GM19468 (cell line): ENCODE results near the gene RAD18.

Experiments used
- ATAC-seq: cut with Tn5 transposase; IDR thresholded peaks from one replicate; pipeline ENCODE4 v1.9.1; 2021; ENCODE audit warnings: mild to moderate bottlenecking, moderate library complexity, moderate number of reproducible peaks; ENCODE audit not compliant: unreplicated experiment; ENCODE audit errors: extremely low read depth

RAD18 gene

DNA sequence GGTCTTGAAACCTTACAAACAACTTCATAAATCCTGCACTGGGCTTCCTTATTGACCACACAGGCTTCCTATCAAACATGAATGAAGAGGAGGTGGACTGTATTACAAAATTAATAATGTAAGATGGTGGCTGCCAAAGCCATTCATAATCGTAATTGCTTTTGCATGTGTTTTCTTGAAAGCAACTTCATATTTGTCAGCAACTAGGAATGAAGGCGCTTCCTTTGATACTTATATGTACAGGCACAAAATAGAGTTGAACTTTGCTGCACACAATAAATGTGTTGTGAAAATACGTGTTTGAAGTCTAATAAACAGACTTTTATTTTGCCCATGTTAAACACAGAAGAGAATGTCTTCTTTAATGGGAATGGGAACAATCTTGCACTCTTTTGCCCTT, 121.8 kb downstream of the RAD18 start:
- no peak for ATAC-seq

DNA sequence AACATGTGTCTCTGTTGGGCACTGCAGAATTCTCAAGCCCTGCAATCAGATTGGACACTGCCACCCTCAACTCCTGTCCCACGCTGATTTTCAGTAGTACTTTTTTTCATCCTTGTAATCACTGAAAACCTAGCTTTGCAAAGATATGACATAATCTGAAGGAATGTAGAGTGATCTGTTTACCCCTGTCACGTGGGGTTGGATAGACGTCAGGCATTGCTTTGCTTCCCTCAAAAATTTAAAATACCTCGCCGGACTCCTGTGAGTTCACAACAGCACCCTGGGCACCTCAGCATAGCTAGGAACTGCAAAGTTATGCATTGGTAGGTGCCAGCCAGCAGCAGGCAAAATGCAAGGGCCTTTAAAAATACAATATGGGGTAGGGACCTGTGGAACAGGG, 122.7 kb downstream of the RAD18 start:
- no peak for ATAC-seq

DNA sequence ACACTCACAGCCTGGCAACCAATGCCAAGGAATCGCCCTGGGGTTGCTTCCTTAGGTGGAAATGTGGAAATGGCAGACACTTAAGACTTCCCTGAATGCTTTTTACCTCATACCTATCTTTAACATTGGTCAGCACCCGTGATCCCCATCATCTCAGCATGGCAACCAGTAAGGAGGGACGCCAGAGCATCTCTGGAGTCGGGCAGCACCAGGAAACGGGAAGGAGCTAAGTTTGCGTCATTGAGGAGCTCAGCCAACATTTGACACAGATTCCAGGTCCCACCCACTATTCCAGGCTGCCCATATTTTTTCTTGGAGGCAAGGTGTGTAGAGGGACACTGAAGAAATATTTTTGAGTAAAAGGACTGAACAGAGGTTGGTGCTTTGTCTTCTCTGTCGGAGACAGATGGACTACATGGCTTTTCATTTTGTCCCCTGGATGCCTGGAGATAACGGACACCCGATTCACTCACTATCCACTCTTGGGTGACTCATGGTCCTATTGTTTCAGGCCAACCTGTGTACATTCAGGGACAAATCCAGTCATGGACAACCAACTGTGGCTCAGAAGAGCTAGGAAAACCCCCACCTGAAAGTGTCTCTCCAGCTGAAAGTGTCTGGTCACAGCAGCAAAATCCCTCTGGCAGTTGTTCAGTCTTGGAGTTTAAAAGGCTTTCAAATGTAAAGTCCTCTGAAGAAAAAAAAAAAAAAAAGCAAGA, 123.5 kb downstream of the RAD18 start:
- no peak for ATAC-seq

DNA sequence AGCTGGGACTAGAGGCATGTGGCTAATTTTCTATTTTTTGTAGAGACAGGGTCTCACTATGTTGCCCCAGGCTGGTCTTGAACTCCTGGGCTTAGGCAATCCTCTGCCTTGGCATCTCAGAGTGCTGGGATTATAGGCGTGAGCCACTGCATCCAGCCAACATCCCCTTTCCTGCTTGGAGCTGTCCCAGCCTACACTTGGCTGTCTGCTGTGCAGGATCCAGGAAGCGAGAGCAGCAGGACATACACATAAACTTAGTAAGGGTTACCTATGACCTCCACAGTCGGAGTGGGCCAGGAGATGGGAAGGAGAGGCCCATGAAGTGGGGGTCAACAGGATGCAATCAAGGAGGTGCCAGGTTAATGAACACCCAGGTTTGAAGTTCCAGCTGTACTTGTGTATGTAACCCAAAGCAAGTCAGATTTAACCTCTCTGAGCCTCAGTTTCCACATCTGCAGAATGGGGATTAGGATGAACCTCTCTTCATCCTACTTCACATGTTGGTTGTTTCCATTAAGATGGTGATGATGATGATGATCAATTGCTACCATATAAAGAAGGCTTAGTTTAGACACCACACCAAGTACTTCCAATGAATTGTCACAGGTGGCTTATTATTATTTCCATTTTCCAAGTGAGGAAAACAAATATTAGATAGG, 124.4 kb downstream of the RAD18 start:
- no peak for ATAC-seq

DNA sequence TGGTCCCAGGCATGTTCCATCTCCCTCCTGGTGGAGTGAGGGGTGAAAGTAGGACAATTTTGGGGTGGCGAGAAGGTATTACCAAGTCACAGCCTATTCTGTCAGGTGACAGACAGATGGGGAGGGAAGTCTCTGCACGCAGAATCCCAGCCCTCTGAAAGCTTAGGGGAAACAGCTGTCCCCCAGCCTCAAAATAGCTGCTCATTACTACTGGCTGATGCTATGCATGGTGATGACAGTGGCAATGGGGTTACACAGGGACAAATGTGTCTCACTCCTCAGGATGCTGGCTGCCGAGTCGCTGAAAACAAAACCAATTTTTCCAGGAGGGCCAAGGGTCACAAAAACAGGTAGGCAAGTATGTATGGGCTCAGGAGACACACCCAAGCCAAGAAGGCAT, 125.0 kb downstream of the RAD18 start:
- ATAC-seq, result no peak

DNA sequence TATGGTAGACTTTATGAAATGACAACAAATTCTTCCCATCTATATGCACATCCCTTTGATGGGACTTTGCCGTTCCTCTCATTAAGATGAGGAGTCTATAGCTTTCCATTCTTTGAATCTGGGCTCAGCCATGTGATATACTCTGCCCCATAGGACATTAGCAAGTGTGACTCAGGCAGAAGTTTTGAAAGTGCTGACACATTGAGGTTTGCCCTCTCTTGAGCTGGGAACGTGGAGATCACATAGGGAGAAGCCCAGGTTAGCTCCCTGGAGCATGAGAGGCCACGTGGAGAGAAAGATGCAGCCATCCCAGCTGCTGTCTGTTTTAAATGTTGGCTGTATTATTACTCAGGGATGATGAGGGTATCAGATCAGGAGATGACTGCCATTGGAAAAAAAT, 126.1 kb downstream of the RAD18 start:
- no peak for ATAC-seq

DNA sequence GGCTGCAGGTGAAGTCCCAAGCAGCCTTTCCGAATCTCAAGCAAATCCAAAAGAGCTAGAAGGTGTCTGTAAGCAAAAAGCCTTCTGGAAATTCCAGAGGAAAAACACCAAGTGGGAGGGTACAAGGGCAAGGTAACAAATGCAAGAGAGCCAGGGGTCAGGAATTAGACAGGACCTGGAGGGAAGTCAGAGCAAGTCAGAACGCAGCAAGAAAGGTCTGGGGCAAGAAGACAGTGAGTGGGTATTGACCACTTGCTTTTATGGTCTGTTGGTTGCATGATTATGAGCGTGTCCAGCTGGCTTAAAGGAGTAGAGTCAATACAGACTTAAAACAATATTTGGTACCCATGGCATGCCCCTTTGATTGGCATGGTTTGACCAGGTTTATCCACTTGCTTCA, 127.2 kb downstream of the RAD18 start:
- no peak for ATAC-seq

DNA sequence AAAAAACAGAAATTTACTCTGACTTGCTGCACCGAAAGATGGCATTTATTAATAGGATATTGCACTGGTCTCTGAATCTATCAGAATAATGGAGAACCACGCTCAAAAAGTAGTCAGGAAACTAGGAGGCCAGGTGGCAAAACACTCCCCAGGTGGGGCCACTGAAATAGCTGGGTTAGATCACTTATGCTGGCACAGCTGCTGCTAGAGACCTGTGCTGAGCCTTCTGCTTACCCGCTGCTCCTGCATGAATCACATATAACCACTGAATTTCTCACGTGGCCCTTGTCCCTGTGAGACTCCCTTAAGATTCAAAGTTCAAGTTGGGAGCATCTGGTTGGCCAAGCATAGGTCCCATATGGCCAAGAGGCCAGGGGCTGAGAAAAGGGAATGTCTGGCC, 127.9 kb downstream of the RAD18 start:
- ATAC-seq, result no peak

DNA sequence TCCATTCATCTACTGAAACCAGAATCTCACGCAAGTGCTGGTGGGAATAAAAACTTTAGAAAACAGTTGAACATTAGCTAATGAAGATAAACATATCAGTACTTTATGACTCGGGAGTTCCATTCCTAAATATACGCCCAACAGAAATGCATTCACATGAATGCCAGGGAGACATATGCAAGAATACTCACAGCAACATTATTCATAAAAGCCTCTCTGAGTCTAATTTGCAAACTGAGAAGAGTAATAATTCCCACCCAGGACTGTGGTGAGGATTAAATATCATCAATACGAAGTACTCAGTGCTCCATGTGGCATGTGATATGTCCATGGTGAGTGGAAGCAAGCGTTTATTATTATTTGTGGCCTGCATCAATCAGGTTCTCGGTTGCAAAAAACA, 128.3 kb downstream of the RAD18 start:
- ATAC-seq, result no peak

DNA sequence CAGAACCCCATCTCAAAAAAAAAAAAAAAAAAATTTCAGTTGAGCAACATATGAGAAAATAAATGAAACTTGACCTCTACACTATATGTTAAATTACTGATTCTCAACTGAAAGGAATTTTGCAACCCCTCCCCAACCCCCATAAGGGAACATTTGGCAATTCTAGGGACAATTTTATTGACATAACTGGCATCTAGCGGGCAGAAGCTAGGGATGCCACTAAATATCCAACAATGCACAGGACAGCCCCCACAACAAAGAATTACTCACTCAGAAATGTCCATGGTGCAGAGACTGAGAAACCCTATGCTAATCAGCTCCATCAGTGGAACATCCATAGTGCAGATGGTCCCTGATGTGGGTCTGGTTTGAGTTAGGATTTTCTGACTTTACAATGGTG, 135.6 kb downstream of the RAD18 start:
- ATAC-seq, result no peak
